Measurements from ENCODE around the gene RETN. TPM values are rescaled to one million over a fixed set of nuclear protein-coding genes. Genes with fewer than 3 reads are reported as not detected.

RETN gene
- total and polyA plus RNA-seq, 2 donors from 2014 or later, result 1.1 TPM; not detected in 1

DNA sequence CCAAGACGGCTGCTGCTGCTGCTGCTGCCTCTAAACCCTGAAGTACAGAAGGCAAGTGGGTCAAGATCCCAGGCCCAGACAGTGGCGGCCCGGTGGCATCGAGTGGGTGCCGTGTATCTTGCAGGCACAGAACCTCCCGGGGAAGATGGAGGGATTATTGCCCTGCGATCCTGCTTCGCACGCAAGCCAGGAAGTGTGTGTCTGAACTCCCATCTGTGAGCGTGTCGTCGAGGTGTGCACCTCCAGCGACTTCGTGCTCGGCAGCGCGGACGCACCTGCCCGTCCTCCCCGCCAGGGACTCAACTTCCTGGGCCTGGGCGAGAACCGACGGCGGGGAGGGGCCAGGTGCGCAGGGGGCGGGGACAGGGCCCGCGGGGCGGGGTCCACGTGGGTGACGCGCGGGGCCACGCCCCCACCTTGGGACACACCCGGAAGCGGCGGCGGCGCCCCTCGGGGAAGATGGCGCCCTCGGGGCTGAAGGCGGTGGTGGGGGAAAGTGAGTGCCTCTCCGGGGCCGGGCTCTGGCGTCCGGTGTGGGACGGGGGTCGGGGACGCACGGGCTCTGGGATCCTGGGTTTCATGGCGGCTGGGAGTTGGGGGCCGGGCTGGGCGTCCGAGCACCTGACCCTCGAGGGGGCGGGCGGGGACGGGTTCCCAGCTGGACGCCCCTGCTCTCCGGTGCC lies 32.0 kb upstream of the RETN start, which contains the start of gene STXBP2:
Gene STXBP2 (plus strand): TSS at position 420 of the 683 bp plus-strand sequence. CDS start 40 bp downstream, at position 460.
- H3K9me3 ChIP-seq (ENCODE audit: control insufficient read depth in 2 of 3, insufficient read depth in 1 of 3, low read length in 3 of 3), result no peaks in the 10 kb centered on the region
- peaks cover 0 to 17% (median 0%) of the 10 kb centered on the region in 3 donors for H3K4me1 ChIP-seq (ENCODE audit: control insufficient read depth in 2 of 3, insufficient read depth in 2 of 3, low read depth in 1 of 3, low read length in 3 of 3)
- peaks cover 0 to 10% (median 5%) of the 10 kb centered on the region in 3 donors for H3K36me3 ChIP-seq (ENCODE audit: control insufficient read depth in 2 of 3, insufficient read depth in 3 of 3, low read length in 3 of 3)
- H3K27me3 ChIP-seq (ENCODE audit: control insufficient read depth, insufficient read depth, low read length), result no peaks in the 10 kb centered on the region
- peak within 1 kb of the TSS in 1 of 3 donors; percentile 61 for H3K9ac ChIP-seq (ENCODE audit: low read length in 3 of 3)
- intact Hi-C loops (cut with DNase I), result no loop called here
- no peak for FAIRE-seq
- TF ChIP-seq, protein P1, sequence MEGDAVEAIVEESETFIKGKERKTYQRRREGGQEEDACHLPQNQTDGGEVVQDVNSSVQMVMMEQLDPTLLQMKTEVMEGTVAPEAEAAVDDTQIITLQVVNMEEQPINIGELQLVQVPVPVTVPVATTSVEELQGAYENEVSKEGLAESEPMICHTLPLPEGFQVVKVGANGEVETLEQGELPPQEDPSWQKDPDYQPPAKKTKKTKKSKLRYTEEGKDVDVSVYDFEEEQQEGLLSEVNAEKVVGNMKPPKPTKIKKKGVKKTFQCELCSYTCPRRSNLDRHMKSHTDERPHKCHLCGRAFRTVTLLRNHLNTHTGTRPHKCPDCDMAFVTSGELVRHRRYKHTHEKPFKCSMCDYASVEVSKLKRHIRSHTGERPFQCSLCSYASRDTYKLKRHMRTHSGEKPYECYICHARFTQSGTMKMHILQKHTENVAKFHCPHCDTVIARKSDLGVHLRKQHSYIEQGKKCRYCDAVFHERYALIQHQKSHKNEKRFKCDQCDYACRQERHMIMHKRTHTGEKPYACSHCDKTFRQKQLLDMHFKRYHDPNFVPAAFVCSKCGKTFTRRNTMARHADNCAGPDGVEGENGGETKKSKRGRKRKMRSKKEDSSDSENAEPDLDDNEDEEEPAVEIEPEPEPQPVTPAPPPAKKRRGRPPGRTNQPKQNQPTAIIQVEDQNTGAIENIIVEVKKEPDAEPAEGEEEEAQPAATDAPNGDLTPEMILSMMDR (IDR thresholded peaks at IDR 0.05; ENCODE audit: borderline replicate concordance, extremely low read depth, insufficient read depth), result no peak
- peak within 1 kb of the TSS in 1 of 2 donors; percentile 65 for H3K27ac ChIP-seq (ENCODE audit: low read depth in 2 of 2, low read length in 2 of 2)
- peak; percentile 76 to 94 (median 82) for DNase-seq
- H3K4me3 ChIP-seq (ENCODE audit: low read length in 3 of 3), result peak within 1 kb of the TSS; percentile 57 to 78 (median 75)

DNA sequence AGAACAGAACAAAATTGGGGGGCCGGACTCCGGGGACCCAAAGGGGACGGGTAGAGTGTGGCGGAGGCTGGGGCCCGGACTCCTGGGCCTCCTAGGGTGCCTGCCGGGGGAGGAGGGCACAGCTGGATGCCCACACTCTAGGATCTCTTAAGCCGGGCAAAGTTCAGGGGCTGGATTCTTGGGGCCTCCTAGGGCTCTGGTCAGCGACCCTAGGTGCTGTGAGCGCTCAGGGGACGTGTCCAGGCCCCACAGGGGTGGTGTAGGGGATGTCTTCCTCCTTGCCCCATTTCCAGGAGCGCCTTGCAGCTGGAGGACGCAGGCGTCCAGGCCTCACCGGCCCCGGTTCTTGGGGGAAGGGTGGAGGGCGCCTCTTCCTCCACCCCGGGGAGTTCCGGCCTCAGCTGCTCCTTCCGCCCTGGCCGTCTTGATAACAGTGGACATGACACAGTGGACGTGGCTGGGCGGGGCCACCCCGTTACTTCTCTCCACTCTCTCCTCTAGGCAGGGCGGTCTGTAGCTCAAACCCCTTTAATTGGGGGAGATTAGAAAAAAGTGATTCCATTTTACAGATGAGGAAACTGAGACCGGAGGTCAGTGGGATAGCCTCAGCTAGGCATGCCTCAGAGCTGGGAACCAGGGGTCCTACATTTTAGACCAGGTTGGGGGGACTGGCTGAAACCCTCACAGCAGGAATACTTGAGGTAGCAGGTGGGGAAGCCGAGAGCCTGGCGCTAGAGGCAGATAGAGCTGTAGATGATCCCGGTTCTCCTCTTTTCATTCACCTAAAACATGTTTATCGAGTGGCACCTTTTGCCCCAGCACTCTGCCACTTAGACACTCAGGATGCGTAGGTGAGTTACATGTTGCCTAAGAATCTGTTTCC lies 31.2 kb upstream of the RETN start:
- no peak for FAIRE-seq

DNA sequence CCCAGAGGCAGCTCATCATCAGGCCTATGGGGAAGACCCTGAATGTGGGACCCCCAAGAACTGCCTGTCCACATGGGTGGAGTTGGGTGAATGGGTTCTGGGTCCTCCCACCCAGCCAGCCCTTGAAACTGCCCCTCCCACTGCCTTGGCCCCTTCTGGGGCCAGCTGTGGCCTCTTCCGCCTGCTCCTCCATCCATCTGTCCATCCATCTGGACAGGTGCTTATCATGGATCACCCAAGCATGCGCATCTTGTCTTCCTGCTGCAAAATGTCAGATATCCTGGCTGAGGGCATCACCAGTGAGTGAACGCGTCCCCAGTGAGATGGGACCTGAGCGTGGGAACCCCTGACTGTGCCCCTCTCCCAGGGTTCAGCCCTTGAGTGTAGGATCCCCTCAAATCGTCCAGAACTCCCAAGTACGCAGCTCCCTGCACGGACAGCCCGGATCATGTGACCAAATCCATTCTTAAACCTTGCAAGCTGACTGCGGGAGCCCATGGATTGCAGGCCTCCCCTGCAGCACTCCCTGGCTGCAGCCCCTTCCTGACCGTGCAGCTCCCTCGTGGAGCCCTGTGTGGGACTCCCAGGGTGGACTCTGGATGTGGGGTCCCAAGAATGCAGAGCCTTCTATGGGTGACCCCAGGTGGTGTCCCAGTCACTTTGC lies 29.9 kb upstream of the RETN start:
- FAIRE-seq (no peak), DNase-seq (no peak)
- no peak overlapping the region for H3K4me3 ChIP-seq (ENCODE audit: low read length in 3 of 3)
- peaks cover 0 to 17% (median 0%) of the 10 kb centered on the region in 3 donors for H3K4me1 ChIP-seq (ENCODE audit: control insufficient read depth in 2 of 3, insufficient read depth in 2 of 3, low read depth in 1 of 3, low read length in 3 of 3)
- H3K36me3 ChIP-seq (ENCODE audit: control insufficient read depth in 2 of 3, insufficient read depth in 3 of 3, low read length in 3 of 3), result peaks cover 0 to 10% (median 5%) of the 10 kb centered on the region in 3 donors
- TF ChIP-seq, protein P1 (IDR thresholded peaks at IDR 0.05; ENCODE audit: borderline replicate concordance, extremely low read depth, insufficient read depth), result no peak
- no peak overlapping the region for H3K27ac ChIP-seq (ENCODE audit: low read depth in 2 of 2, low read length in 2 of 2)
- no peak overlapping the region for H3K9ac ChIP-seq (ENCODE audit: low read length in 3 of 3)
- no peaks in the 10 kb centered on the region for H3K9me3 ChIP-seq (ENCODE audit: control insufficient read depth in 2 of 3, insufficient read depth in 1 of 3, low read length in 3 of 3)
- intact Hi-C loops (cut with DNase I), result no loop called here
- H3K27me3 ChIP-seq (ENCODE audit: control insufficient read depth, insufficient read depth, low read length), result no peaks in the 10 kb centered on the region

More for the DNA sequence above, 31.2 kb upstream of the RETN start:
- Histone ChIP-seq H3K4me3 (ENCODE audit: low read length in 3 of 3) (peak overlapping the region; percentile 33 to 78 (median 75)), H3K9ac (ENCODE audit: low read length in 3 of 3) (peak overlapping the region in 1 of 3 donors; percentile 61), H3K4me1 (ENCODE audit: control insufficient read depth in 2 of 3, insufficient read depth in 2 of 3, low read depth in 1 of 3, low read length in 3 of 3) (peaks cover 0 to 17% (median 0%) of the 10 kb centered on the region in 3 donors), H3K27me3 (ENCODE audit: control insufficient read depth, insufficient read depth, low read length) (no peaks in the 10 kb centered on the region), H3K9me3 (ENCODE audit: control insufficient read depth in 2 of 3, insufficient read depth in 1 of 3, low read length in 3 of 3) (no peaks in the 10 kb centered on the region), H3K27ac (ENCODE audit: low read depth in 2 of 2, low read length in 2 of 2) (peak overlapping the region in 1 of 2 donors; percentile 65), H3K36me3 (ENCODE audit: control insufficient read depth in 2 of 3, insufficient read depth in 3 of 3, low read length in 3 of 3) (peaks cover 0 to 10% (median 5%) of the 10 kb centered on the region in 3 donors)
- DNase-seq, result peak in 3 of 5 donors; percentile 13 to 85 (median 30)
- intact Hi-C loops (cut with DNase I), result no loop called here
- TF ChIP-seq, protein P1 (IDR thresholded peaks at IDR 0.05; ENCODE audit: borderline replicate concordance, extremely low read depth, insufficient read depth), result no peak
